Measurements from ENCODE around the gene ATG10.

GRCh38 chr5:81924442-81924841 is 47.4 kb upstream of the ATG10 start:
- TF ChIP-seq, protein P1, sequence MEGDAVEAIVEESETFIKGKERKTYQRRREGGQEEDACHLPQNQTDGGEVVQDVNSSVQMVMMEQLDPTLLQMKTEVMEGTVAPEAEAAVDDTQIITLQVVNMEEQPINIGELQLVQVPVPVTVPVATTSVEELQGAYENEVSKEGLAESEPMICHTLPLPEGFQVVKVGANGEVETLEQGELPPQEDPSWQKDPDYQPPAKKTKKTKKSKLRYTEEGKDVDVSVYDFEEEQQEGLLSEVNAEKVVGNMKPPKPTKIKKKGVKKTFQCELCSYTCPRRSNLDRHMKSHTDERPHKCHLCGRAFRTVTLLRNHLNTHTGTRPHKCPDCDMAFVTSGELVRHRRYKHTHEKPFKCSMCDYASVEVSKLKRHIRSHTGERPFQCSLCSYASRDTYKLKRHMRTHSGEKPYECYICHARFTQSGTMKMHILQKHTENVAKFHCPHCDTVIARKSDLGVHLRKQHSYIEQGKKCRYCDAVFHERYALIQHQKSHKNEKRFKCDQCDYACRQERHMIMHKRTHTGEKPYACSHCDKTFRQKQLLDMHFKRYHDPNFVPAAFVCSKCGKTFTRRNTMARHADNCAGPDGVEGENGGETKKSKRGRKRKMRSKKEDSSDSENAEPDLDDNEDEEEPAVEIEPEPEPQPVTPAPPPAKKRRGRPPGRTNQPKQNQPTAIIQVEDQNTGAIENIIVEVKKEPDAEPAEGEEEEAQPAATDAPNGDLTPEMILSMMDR (IDR thresholded peaks at IDR 0.05), result no peak
- TF ChIP-seq EZH2 (IDR thresholded peaks at IDR 0.05; ENCODE audit: borderline replicate concordance, insufficient read depth, low read depth, low read length, poor library complexity, severe bottlenecking), result no peak
